Small intestine (tissue), 7 donors: Measurements from ENCODE around the gene NFIB. TPM values are rescaled to one million over a fixed set of nuclear protein-coding genes. Genes with fewer than 3 reads are reported as not detected.

Source experiments
- DNase-seq, 2 donors: peaks; one replicate each; pipeline versions ENCODE4 v3.0.0 to v3.0.0-alpha.2; 2013
- FAIRE-seq: peaks from 2 replicates; lab custom pipeline; 2012; peaks lifted over from hg19 to GRCh38; lab: Jason Lieb, UNC
- H3K27ac ChIP-seq, 3 donors: one replicate each; pipeline ENCODE4 v1.5.1; 2013; ENCODE audit warnings: low read length in 2 of 3, mild to moderate bottlenecking in 2 of 3, control low read depth in 1 of 3, inconsistent platforms in 1 of 3, low read depth in 1 of 3, moderate library complexity in 1 of 3
- H3K27me3 ChIP-seq, 3 donors: one replicate each; pipeline ENCODE4 v1.6.1; 2013; ENCODE audit warnings: low read length in 3 of 3, inconsistent platforms in 1 of 3; ENCODE audit not compliant: control insufficient read depth in 3 of 3, insufficient read depth in 3 of 3
- H3K36me3 ChIP-seq, 3 donors: one replicate each; pipeline ENCODE4 v1.6.1; 2013; ENCODE audit warnings: low read length in 3 of 3, inconsistent platforms in 1 of 3, low read depth in 1 of 3, mild to moderate bottlenecking in 1 of 3, moderate library complexity in 1 of 3; ENCODE audit not compliant: control insufficient read depth in 3 of 3, insufficient read depth in 2 of 3
- H3K4me1 ChIP-seq, 3 donors: one replicate each; pipeline ENCODE4 v1.6.1; 2013; ENCODE audit warnings: low read length in 2 of 3, inconsistent platforms in 1 of 3, low read depth in 1 of 3, mild to moderate bottlenecking in 1 of 3, moderate library complexity in 1 of 3; ENCODE audit not compliant: control insufficient read depth in 3 of 3, insufficient read depth in 2 of 3
- H3K4me3 ChIP-seq, 3 donors: one replicate each; pipeline ENCODE4 v1.5.1; 2013; ENCODE audit warnings: low read length in 3 of 3, control low read depth in 1 of 3, inconsistent platforms in 1 of 3, low read depth in 1 of 3, mild to moderate bottlenecking in 1 of 3, moderate library complexity in 1 of 3
- H3K9me3 ChIP-seq, 2 donors: one replicate each; pipeline ENCODE4 v1.6.1; 2013; ENCODE audit warnings: low read depth in 1 of 2, low read length in 1 of 2; ENCODE audit not compliant: control insufficient read depth in 2 of 2, insufficient read depth in 1 of 2
- WGBS, 3 donors: extraction: QIAGEN DNeasy Blood & Tissue Kit; methylation state at CpG; one replicate each; pipeline ENCODE4 v1.1.7; 2013; 5-methylcytosine and 5-hydroxymethylcytosine counted together
- polyA plus RNA-seq, 4 donors: library from polyadenylated mRNA; stranded (reverse) in 3 of 4; unstranded in 1 of 4; fragments of 200-250 nt in 3 of 4; fragments of 120-200 nt in 1 of 4; gene quantifications; one replicate each; pipeline versions ENCODE4 v1.2.1 to v1.2.3, GENCODE V29; 2013
- donor health status: healthy with polysubstance abuse.
- donor health status: control.
- donor health status: control.
- donor health status: Bipolar disorder and iron deficiency.
- donor health status: healthy.

Gene NFIB
- polyA plus RNA-seq, 4 donors = 5.1 to 15.9 (median 9.5) TPM

DNA sequence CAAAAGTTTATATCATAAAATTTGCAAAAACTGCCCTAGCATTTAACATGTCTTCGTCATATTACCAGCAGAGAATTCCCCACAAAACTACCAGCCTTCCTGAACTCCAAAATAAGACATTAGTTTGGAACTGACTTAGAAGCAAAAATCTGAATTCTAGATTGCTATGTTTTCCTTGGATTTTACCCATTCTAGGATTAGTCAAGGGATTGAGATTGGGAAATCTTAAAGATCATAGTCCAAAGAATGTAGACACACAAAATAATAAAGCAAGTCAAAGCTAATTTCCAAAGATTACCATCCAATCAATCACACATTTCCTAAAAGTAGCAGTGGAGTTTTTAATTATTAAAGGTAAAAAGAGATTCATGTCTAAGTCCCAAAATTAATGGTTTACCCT is 138.2 kb downstream of the NFIB start:
- H3K4me3 ChIP-seq = no peak overlapping the region
- peaks cover 0 to 2% (median 2%) of the 10 kb centered on the region in 3 donors for H3K4me1 ChIP-seq
- no peak overlapping the region for H3K27ac ChIP-seq
- FAIRE-seq = no peak
- H3K27me3 ChIP-seq = no peaks in the 10 kb centered on the region
- no peaks in the 10 kb centered on the region for H3K9me3 ChIP-seq
- WGBS, 3 donors = 95 to 97% (median 95%) methylated on average over 1 of the region's 1 CpG
- no peaks in the 10 kb centered on the region for H3K36me3 ChIP-seq
- no peak for DNase-seq

DNA sequence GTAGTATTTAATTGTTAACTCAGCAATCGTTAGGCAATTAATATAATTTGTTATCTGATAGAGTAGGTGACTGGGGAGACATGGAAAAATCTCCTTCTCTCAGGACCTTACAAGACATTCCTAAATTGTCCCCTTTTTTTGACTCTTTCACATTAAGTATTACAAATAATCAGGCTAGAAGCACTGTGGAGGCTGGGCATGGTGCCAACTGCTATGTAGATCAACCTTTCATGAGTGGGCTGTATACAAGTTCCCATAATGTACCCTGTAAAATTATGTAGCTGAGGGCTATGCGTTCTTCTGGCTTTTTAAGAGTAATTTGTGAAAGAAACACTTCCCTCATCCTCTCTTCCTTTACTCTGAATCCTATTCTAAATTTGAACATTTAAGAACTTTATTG is 140.2 kb downstream of the NFIB start:
- Histone ChIP-seq H3K9me3 (no peaks in the 10 kb centered on the region), H3K27me3 (no peaks in the 10 kb centered on the region), H3K4me1 (peaks cover 0 to 2% (median 0%) of the 10 kb centered on the region in 3 donors), H3K27ac (no peak overlapping the region), H3K36me3 (no peaks in the 10 kb centered on the region), H3K4me3 (no peak overlapping the region)
- DNase-seq = no peak
- WGBS, 3 donors = 58 to 74% (median 72%) methylated on average over 2 of the region's 2 CpGs
- no peak for FAIRE-seq

DNA sequence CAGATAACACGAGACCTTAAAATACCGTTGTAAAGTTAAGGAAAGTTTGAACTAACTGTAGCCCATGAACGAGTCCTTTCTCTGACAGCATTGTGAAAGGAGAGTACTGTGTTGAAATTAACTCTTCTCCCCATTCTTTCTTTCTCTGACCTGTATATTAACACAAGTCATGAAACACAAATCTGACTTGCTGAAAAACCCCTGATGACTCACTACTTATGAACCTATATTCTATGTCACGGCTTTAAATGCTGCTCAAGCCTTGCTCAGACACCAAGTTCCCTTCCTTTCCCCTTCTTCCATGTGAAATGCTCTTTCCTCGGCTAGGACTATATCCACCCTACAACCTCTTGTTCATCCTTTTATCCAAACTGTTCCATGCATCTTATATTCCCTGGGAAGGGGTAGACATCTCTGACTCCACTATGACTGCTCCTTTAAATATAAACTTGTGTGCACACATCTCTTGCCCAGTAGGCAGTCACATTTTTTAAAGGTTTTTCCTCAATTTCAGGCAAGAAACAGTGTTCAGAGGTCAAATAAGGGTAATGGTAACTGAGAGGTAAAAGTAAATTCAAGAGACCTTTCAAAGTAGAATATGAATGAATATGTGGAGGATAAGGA is 142.9 kb downstream of the NFIB start:
- Histone ChIP-seq H3K27me3 (no peaks in the 10 kb centered on the region), H3K9me3 (no peaks in the 10 kb centered on the region), H3K36me3 (no peaks in the 10 kb centered on the region), H3K27ac (no peak overlapping the region), H3K4me3 (no peak overlapping the region), H3K4me1 (peaks cover 0 to 2% (median 0%) of the 10 kb centered on the region in 3 donors)
- FAIRE-seq (no peak), DNase-seq (no peak)
- WGBS, 3 donors = 79 to 88% (median 87%) methylated on average over 5 of the region's 5 CpGs

DNA sequence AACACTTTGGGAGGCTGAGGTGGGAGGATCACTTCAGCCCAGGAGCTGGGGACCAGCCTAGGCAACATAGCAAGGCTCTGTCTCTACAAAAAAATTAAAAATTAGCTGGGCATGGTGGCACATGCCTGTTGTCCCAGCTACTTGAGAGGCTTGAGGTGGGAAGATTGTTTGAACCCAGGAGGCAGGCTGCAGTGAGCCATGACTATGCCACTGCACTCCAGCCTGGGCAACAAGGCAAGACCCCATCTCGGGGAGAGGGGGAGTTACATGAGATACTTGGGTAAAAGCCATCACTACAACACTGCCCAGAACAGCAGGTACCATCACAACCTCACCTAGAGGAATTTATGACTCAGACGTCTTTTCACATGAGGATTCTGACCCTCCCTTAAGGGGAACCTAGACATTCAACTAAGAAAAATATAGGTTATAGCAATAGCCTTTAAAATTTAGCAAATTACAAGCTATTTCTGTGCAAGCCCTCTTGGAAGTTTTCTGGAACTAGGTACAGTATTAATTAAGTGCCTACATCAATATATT is 143.5 kb downstream of the NFIB start:
- Histone ChIP-seq H3K9me3 (no peaks in the 10 kb centered on the region), H3K27me3 (no peaks in the 10 kb centered on the region), H3K4me1 (peaks cover 0 to 2% (median 0%) of the 10 kb centered on the region in 3 donors), H3K27ac (no peak overlapping the region), H3K36me3 (no peaks in the 10 kb centered on the region), H3K4me3 (no peak overlapping the region)
- WGBS, 3 donors = 72 to 75% (median 74%) methylated on average over 2 of the region's 2 CpGs
- no peak for FAIRE-seq
- DNase-seq = no peak

DNA sequence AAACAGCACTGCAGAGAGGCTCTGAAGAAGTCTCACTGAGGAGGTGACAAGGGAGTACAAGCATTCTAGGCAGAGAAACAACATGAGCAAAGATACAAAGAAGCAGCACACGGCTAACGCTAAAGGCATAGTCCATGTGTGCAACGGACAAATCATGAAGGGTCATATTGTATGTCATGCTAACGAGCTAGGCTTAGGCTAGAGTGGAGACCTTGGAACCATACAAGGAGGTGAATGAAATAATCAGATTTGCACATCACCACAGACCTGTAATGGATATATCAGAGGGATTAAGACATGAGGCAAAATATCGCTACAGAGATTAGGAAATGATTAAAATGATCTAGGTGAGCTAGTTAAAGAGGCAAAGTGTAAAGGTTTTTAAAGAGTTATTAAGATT is 145.6 kb downstream of the NFIB start:
- 83 to 90% (median 88%) methylated on average over 5 of the region's 5 CpGs for WGBS, 3 donors
- H3K4me3 ChIP-seq = no peak overlapping the region
- no peaks in the 10 kb centered on the region for H3K27me3 ChIP-seq
- H3K9me3 ChIP-seq = no peaks in the 10 kb centered on the region
- FAIRE-seq (no peak), DNase-seq (no peak)
- H3K27ac ChIP-seq = no peak overlapping the region
- H3K36me3 ChIP-seq = no peaks in the 10 kb centered on the region
- no peaks in the 10 kb centered on the region for H3K4me1 ChIP-seq

DNA sequence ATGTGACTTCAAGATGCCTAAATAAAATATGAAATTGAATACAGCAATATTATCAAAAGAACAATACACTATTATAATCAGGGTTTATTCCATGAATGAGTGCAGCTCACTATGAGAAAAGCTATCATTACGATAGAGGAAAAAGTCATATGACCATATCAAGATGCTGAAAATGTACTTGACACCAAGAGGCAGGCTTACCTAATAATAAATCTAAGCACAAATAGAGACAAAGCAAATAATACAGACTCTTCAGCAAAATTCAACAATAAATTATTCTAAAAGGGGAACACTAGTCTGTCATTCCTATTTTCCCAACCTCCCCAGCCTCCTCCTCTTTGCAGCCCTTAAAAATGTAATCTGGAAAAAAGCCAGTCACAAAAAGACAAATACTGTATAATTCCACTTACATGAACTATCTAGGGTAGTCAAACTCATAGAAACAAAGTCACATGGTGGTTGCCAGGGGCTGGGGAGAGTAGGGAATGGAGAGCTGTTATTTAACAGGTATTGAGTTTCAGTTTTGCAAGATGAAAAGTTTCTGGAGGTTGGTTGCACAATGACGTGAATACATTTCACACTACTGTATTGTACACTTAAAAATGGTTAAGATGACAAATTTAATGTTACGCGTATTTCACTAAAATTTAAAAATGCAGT is 148.4 kb downstream of the NFIB start:
- no peaks in the 10 kb centered on the region for H3K36me3 ChIP-seq
- H3K4me1 ChIP-seq = no peaks in the 10 kb centered on the region
- 86 to 93% (median 86%) methylated on average over 4 of the region's 4 CpGs for WGBS, 3 donors
- no peak overlapping the region for H3K27ac ChIP-seq
- H3K9me3 ChIP-seq = no peaks in the 10 kb centered on the region
- no peaks in the 10 kb centered on the region for H3K27me3 ChIP-seq
- H3K4me3 ChIP-seq = no peak overlapping the region
- DNase-seq (no peak), FAIRE-seq (no peak)

DNA sequence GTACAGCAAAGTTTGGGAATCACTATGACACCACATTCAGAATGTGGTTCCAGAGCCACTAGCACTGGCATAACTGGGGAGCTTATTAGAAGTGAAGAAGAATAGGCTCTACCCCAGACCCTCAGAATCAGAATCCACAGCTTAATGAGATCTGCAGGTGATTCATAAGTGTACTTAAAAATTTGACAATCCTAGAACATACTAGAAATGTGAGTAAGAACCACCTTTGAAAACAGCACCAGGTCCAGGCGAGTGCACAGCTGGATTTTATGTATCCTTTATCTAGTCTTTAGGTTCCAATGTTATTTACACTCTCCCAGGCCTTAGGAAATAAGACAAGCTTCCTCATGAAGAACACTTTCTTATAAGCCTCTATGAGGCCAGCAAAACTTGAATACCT is 149.0 kb downstream of the NFIB start:
- H3K27ac ChIP-seq = no peak overlapping the region
- DNase-seq (no peak), FAIRE-seq (no peak)
- H3K4me1 ChIP-seq = no peaks in the 10 kb centered on the region
- 84 to 96% (median 88%) methylated on average over 1 of the region's 1 CpG for WGBS, 3 donors
- no peaks in the 10 kb centered on the region for H3K27me3 ChIP-seq
- no peaks in the 10 kb centered on the region for H3K9me3 ChIP-seq
- no peak overlapping the region for H3K4me3 ChIP-seq
- no peaks in the 10 kb centered on the region for H3K36me3 ChIP-seq

DNA sequence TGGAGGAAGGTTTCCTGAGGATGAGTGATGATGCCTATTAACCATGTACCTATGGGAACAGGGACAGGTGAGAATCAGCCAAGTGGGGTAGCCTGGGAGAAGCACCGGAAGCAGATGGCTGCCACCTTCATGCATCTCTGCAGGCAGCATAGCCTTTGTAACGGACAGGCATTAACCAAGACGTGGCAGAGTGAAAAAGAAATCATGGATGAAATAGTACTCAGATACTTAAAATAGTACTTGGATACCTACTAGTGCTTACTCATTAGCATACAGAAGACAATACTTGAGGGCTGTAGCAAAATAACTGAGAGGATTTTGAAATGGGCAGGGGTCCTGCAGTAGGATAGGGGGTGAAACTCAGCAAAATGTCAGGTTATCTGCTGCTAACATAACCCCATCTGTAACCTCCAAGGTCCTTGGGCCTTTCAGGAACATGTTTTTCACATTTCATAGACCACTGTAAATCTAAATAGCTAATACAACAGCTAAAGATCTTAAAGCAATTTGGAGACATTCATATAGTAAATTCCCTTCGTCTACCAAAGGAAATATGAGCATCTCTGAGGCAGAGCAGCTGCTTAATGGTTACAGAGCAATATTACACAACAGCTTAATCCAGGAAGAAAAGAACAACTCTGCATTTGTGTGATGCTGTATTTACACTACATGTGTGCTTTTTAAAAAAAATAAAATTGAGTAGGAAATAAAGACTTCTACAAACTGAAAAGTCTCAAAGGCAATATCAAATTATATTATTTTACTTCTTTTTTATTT is 154.3 kb downstream of the NFIB start:
- Histone ChIP-seq H3K27me3 (no peaks in the 10 kb centered on the region), H3K4me3 (no peak overlapping the region), H3K4me1 (peaks cover 0 to 14% (median 0%) of the 10 kb centered on the region in 3 donors), H3K27ac (no peak overlapping the region), H3K9me3 (no peaks in the 10 kb centered on the region), H3K36me3 (no peaks in the 10 kb centered on the region)
- FAIRE-seq (no peak), DNase-seq (no peak)
- WGBS, 3 donors = 83 to 90% (median 86%) methylated on average over 4 of the region's 4 CpGs
